H9 (cell line): ENCODE data around the gene NTMT1. TPM values are rescaled to one million over a fixed set of nuclear protein-coding genes. Genes with fewer than 3 reads are reported as not detected.

Experiments used
- DNase-seq: peaks from one replicate; pipeline ENCODE4 v3.0.0-alpha.2; 2017
- H2AFZ ChIP-seq: one replicate; pipeline ENCODE4 v1.6.1; 2013; ENCODE audit warnings: mild to moderate bottlenecking, low read length, control low read depth, moderate library complexity
- H2AK5ac ChIP-seq: 2 replicates; pipeline ENCODE4 v1.6.1; 2013; ENCODE audit warnings: low read length, control low read depth, mixed read lengths; ENCODE audit not compliant: insufficient read length
- H2BK120ac ChIP-seq: one replicate; pipeline ENCODE4 v1.6.1; 2013; ENCODE audit warnings: low read depth, mild to moderate bottlenecking, low read length, control low read depth, inconsistent platforms; ENCODE audit not compliant: poor library complexity, severe bottlenecking
- H2BK12ac ChIP-seq: 2 replicates; pipeline ENCODE4 v1.6.1; 2013; ENCODE audit warnings: low read length, control low read depth, mixed read lengths, low read depth; ENCODE audit not compliant: insufficient read length
- H2BK15ac ChIP-seq: 2 replicates; pipeline ENCODE4 v1.6.1; 2013; ENCODE audit warnings: low read depth, low read length, control low read depth
- H2BK20ac ChIP-seq: one replicate; pipeline ENCODE4 v1.6.1; 2013; ENCODE audit warnings: low read depth, mild to moderate bottlenecking, low read length, control low read depth, inconsistent platforms; ENCODE audit not compliant: poor library complexity, severe bottlenecking
- H2BK5ac ChIP-seq: 2 replicates; pipeline ENCODE4 v1.6.1; 2013; ENCODE audit warnings: low read length, control low read depth, mixed read lengths; ENCODE audit not compliant: insufficient read length
- H3K14ac ChIP-seq: 2 replicates; pipeline ENCODE4 v1.6.1; 2013; ENCODE audit warnings: low read length, control low read depth; ENCODE audit not compliant: insufficient read depth
- H3K18ac ChIP-seq: 2 replicates; pipeline ENCODE4 v1.6.1; 2013; ENCODE audit warnings: low read depth, mild to moderate bottlenecking, mixed read lengths, low read length, control low read depth; ENCODE audit not compliant: insufficient read length
- H3K23ac ChIP-seq: 2 replicates; pipeline ENCODE4 v1.6.1; 2013; ENCODE audit warnings: low read length, control low read depth, mixed read lengths, low read depth; ENCODE audit not compliant: insufficient read length
- H3K23me2 ChIP-seq: 2 replicates; pipeline ENCODE4 v1.6.1; 2013; ENCODE audit warnings: low read depth, mild to moderate bottlenecking, mixed read lengths, low read length, control low read depth; ENCODE audit not compliant: insufficient read length, poor library complexity, severe bottlenecking
- H3K27ac ChIP-seq: 2 replicates; pipeline ENCODE4 v1.5.1; 2013; ENCODE audit warnings: low read length, control low read depth, mixed read lengths, low read depth; ENCODE audit not compliant: insufficient read length
- H3K27me3 ChIP-seq: 2 replicates; pipeline ENCODE4 v1.6.1; 2013; ENCODE audit warnings: low read length, control low read depth, inconsistent platforms; ENCODE audit not compliant: insufficient read depth
- H3K4ac ChIP-seq: 2 replicates; pipeline ENCODE4 v1.6.1; 2013; ENCODE audit warnings: low read depth, mild to moderate bottlenecking, control low read depth, inconsistent platforms, low read length, moderate library complexity
- H3K4me1 ChIP-seq: 2 replicates; pipeline ENCODE4 v1.6.1; 2013; ENCODE audit warnings: low read length, control low read depth, inconsistent platforms; ENCODE audit not compliant: insufficient read depth
- H3K4me2 ChIP-seq: 2 replicates; pipeline ENCODE4 v1.6.1; 2013; ENCODE audit warnings: low read length, control low read depth, mixed read lengths; ENCODE audit not compliant: insufficient read length, insufficient read depth
- H3K56ac ChIP-seq: 2 replicates; pipeline ENCODE4 v1.6.1; 2013; ENCODE audit warnings: low read depth, mild to moderate bottlenecking, mixed read lengths, low read length, control low read depth; ENCODE audit not compliant: insufficient read length
- H3K79me1 ChIP-seq: 2 replicates; pipeline ENCODE4 v1.6.1; 2013; ENCODE audit warnings: low read depth, mild to moderate bottlenecking, moderate library complexity, low read length, control low read depth, inconsistent platforms; ENCODE audit not compliant: insufficient read depth, poor library complexity, severe bottlenecking
- H3K79me2 ChIP-seq: 2 replicates; pipeline ENCODE4 v1.6.1; 2013; ENCODE audit warnings: low read length, control low read depth, inconsistent platforms; ENCODE audit not compliant: insufficient read depth
- H3K9ac ChIP-seq: 2 replicates; pipeline ENCODE4 v1.6.1; 2013; ENCODE audit warnings: low read length, control low read depth, mixed read lengths; ENCODE audit not compliant: insufficient read length; ENCODE audit errors: extremely low read depth
- H3K9me3 ChIP-seq: one replicate; pipeline ENCODE4 v1.6.1; 2013; ENCODE audit warnings: low read depth, low read length, inconsistent platforms; ENCODE audit not compliant: control insufficient read depth
- H3T11ph ChIP-seq: one replicate; pipeline ENCODE4 v1.6.1; 2013; ENCODE audit warnings: mild to moderate bottlenecking, low read length, control low read depth, inconsistent platforms
- H4K20me1 ChIP-seq: one replicate; pipeline ENCODE4 v1.6.1; 2013; ENCODE audit not compliant: control insufficient read depth, insufficient read length, insufficient read depth
- H4K5ac ChIP-seq: 2 replicates; pipeline ENCODE4 v1.6.1; 2013; ENCODE audit warnings: low read depth, mild to moderate bottlenecking, mixed read lengths, low read length, control low read depth; ENCODE audit not compliant: insufficient read length
- H4K8ac ChIP-seq: replicated peaks from 2 replicates; pipeline ENCODE4 v1.6.1; 2013; ENCODE audit warnings: low read length, control low read depth, mixed read lengths, low read depth; ENCODE audit not compliant: insufficient read length
- H4K91ac ChIP-seq: 2 replicates; pipeline ENCODE4 v1.6.1; 2013; ENCODE audit warnings: low read depth, mild to moderate bottlenecking, moderate library complexity, mixed read lengths, low read length, control low read depth; ENCODE audit not compliant: insufficient read length
- H3K27ac Mint-ChIP-seq, 3 experiments: 2 replicates in 2 of 3; 3 replicates in 1 of 3; pipeline ENCODE4 v1.8.0; 2020 to 2021; ENCODE audit warnings: mixed read lengths in 3 of 3, mild to moderate bottlenecking in 1 of 3, moderate library complexity in 1 of 3
- H3K27me3 Mint-ChIP-seq: 2 replicates; pipeline ENCODE4 v1.8.0; 2021; ENCODE audit warnings: low read depth, mild to moderate bottlenecking, moderate library complexity, mixed read lengths
- H3K36me3 Mint-ChIP-seq, 3 experiments: 2 replicates in 2 of 3; 3 replicates in 1 of 3; pipeline ENCODE4 v1.8.0; 2020 to 2021; ENCODE audit warnings: low read depth in 3 of 3, mixed read lengths in 3 of 3; ENCODE audit not compliant: insufficient read depth in 1 of 3
- H3K4me1 Mint-ChIP-seq, 2 experiments: 2 replicates each; pipeline ENCODE4 v1.8.0; 2020; ENCODE audit warnings: mixed read lengths in 2 of 2
- H3K4me3 Mint-ChIP-seq, 2 experiments: 2 replicates in 1 of 2; 3 replicates in 1 of 2; pipeline ENCODE4 v1.8.0; 2020 to 2021; ENCODE audit warnings: mild to moderate bottlenecking in 2 of 2, mixed read lengths in 2 of 2, moderate library complexity in 1 of 2
- H3K9me3 Mint-ChIP-seq, 2 experiments: 2 replicates in 1 of 2; 3 replicates in 1 of 2; pipeline ENCODE4 v1.8.0; 2020; ENCODE audit warnings: mild to moderate bottlenecking in 2 of 2, mixed read lengths in 2 of 2, moderate library complexity in 1 of 2
- whole genome bisulfite sequencing: extraction: QIAGEN DNeasy Blood & Tissue Kit; methylation state at CpG from one replicate; pipeline ENCODE4 v1.1.7; 2013; ENCODE audit warnings: missing lambda C conversion rate, low lambda C conversion rate, mixed read lengths; ENCODE audit not compliant: insufficient read length; ENCODE audit errors: extremely low coverage; 5-methylcytosine and 5-hydroxymethylcytosine counted together
- total RNA-seq: library from RNA; stranded (reverse); gene quantifications from 2 replicates; pipeline ENCODE4 v1.2.1, GENCODE V29; 2021
- TF ChIP-seq, protein P1 (sequence below): fragments of 200-600 bp; sonication (generic); conservative IDR thresholded peaks from 3 replicates; pipeline ENCODE4 v1.8.0; 2021; ENCODE audit warnings: antibody characterized with exemption, mild to moderate bottlenecking

The NTMT1 gene
- total RNA-seq, 1 experiment from 2014 or later, result 57.9 TPM

DNA sequence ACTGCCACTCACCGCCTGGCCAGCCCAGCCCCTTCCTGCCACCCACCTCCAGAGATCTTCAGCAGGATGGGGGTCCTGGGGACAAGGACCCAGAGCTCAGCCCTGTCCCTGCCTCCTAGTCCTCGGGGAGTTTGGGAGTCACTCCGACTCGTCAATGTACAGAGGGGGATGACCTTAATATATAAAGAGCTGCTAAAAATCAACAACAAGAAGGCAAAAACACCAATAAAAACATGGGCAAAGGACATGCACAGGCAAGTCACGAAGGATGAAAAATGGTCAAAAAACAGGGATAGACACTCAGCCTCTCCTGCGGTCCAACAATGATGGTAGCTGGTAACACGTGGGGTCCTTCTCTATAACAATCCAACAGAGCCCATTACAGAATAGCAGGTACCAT lies 20.7 kb downstream of the NTMT1 start:
- Histone ChIP-seq H3K4ac (no peak overlapping the region), H3K23ac (no peak overlapping the region), H4K5ac (no peak overlapping the region), H3K23me2 (peaks cover 4% of the 10 kb centered on the region), H2BK5ac (no peak overlapping the region), H3K14ac (no peak overlapping the region), H3K4me1 (no peaks in the 10 kb centered on the region), H3T11ph (no peak overlapping the region), H4K8ac (no peak overlapping the region), H3K56ac (no peak overlapping the region), H4K91ac (no peak overlapping the region), H3K9me3 (no peaks in the 10 kb centered on the region), H2AK5ac (no peak overlapping the region), H4K20me1 (no peaks in the 10 kb centered on the region), H3K27me3 (no peaks in the 10 kb centered on the region), H3K18ac (no peak overlapping the region), H3K4me2 (no peak overlapping the region), H2BK20ac (no peak overlapping the region), H2BK120ac (no peak overlapping the region), H2BK12ac (no peak overlapping the region), H3K9ac (no peak overlapping the region), H2BK15ac (no peak overlapping the region), H3K27ac (no peak overlapping the region), H3K79me1 (no peaks in the 10 kb centered on the region), H2AFZ (no peak overlapping the region), H3K79me2 (no peaks in the 10 kb centered on the region; the same call in 1 of the 2 replicates)
- no peak for DNase-seq
- no peaks in the 10 kb centered on the region; a peak in 2 of 5 replicates for H3K9me3 Mint-ChIP-seq
- WGBS, result no CpG with 5 or more reads among the region's 7 CpGs
- H3K36me3 Mint-ChIP-seq, result no peaks in the 10 kb centered on the region; a peak in 1 of 7 replicates
- TF ChIP-seq, protein P1, sequence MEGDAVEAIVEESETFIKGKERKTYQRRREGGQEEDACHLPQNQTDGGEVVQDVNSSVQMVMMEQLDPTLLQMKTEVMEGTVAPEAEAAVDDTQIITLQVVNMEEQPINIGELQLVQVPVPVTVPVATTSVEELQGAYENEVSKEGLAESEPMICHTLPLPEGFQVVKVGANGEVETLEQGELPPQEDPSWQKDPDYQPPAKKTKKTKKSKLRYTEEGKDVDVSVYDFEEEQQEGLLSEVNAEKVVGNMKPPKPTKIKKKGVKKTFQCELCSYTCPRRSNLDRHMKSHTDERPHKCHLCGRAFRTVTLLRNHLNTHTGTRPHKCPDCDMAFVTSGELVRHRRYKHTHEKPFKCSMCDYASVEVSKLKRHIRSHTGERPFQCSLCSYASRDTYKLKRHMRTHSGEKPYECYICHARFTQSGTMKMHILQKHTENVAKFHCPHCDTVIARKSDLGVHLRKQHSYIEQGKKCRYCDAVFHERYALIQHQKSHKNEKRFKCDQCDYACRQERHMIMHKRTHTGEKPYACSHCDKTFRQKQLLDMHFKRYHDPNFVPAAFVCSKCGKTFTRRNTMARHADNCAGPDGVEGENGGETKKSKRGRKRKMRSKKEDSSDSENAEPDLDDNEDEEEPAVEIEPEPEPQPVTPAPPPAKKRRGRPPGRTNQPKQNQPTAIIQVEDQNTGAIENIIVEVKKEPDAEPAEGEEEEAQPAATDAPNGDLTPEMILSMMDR, result no peak
- H3K27ac Mint-ChIP-seq, result peak overlapping the region in 2 of 3 experiments; percentile 13 to 42; a peak in 2 of 7 replicates
- peaks cover 2% of the 10 kb centered on the region; the same call in 1 of the 2 replicates for H3K27me3 Mint-ChIP-seq
- H3K4me3 Mint-ChIP-seq, result no peak overlapping the region
- H3K4me1 Mint-ChIP-seq, result peaks cover 0 to 3% of the 10 kb centered on the region in 2 experiments; a peak in 1 of 4 replicates
